Left renal pelvis (tissue), 4 donors: ENCODE results near the gene SIPA1L3. TPM values are rescaled to one million over a fixed set of nuclear protein-coding genes. Genes with fewer than 3 reads are reported as not detected.

Source experiments
- DNase-seq, 4 donors: peaks; one replicate each; pipeline ENCODE4 v3.0.0-alpha.2; 2013; ENCODE audit warnings: low read depth in 4 of 4, low spot score in 3 of 4
- polyA plus RNA-seq, 4 donors: library from polyadenylated mRNA; unstranded; fragments of 120-200 nt; gene quantifications; one replicate each; pipeline ENCODE4 v1.2.1, GENCODE V29; 2013; ENCODE audit not compliant: insufficient read length in 4 of 4

Gene SIPA1L3
- polyA plus RNA-seq, 4 donors, result 12.7 to 24.7 (median 21.9) TPM

GRCh38 chr19:37975071-37975470 is 68.1 kb downstream of the SIPA1L3 start:
- no peak for DNase-seq

- no peak for DNase-seq
Observed at GRCh38 chr19:37975596-37976515, 68.8 kb downstream of the SIPA1L3 start.

- DNase-seq, result no peak
Observed at GRCh38 chr19:37977391-37977790, 70.4 kb downstream of the SIPA1L3 start.

- no peak for DNase-seq
Observed at GRCh38 chr19:37977992-37978391, 71.0 kb downstream of the SIPA1L3 start.

DNA sequence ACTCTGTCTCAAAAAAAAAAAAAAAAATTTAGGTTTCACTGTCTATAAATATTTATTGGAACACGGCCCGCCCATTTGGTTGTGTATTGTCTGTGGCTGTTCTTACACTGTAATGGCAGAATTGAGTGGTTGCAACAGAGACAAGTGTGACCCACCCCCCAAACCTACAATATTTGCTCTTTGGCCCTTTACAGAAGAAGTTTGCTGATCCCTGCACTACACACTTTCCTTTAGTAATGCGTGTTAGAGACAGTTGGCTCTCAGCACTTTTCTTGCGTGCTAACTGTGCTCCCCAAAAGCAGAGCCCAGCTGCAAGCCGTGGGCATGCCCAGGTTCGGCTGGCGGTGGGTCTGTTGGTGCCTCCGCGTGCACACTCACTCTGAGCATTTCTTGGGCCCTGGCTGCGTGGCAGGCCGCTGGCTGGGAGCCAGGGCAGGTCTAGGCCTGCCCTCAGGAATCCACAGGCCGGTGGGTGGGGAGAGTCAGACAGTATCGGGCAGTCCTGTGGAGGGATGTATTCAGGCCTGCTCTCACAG is 72.6 kb downstream of the SIPA1L3 start:
- DNase-seq, result no peak

DNA sequence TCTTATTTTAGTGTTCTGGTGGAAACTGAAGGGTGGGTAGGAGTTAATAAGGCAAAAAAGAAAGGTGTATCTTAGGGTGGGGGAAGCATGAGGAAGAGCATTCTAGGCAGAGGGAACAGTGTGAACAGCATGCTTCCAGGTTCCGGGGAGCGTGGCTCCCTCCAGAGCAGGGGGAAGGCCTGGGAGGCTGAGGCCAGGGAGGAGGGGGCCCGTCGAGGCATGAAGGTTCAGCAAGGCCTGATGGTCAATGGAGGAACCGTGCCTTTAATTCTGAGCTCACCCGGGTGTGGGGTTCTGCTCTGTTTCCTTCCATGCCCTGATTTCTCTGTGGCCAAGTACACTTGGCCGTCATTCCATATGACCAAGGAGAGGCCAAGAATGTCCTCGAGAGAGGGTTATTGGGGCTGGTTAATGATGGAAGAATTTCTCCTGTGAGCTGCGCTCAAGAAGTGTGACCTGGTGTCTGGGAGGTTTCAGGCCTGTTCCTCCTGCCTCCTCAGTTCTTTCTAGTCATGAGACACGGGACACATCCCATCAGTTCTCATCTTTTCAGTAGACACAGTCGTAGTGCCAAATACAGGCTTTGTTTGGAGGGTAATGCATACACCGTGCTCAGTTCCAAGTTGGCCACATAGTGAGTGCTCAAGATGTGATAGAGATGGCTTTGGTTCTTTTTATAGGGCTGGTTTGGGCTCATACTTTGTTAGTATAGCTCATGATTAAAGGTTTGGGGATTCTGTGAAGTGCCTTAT is 73.6 kb downstream of the SIPA1L3 start:
- DNase-seq, result peak in 2 of 4 donors; percentile 39 to 47

GRCh38 chr19:37981785-37982475 is 74.9 kb downstream of the SIPA1L3 start:
- no peak for DNase-seq

DNA sequence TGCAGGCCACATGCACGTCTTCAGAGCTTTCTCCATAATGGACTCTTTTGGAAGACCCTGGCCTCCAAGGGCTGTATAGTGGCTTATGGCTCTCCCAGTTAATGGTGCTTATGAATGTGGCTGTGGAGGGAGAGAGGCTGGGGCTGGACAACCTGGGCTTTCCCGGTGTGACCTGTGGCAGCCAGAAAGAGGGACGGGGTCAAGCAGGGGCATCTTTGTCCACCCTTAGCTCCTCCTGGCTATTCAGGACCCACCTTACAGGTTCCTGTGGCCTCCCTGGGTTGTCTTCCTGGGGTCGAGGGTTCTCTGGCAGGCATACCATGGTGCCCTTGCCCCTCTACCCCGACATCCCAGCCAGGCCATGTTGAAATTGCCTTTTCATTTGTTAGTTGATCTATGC is 75.6 kb downstream of the SIPA1L3 start:
- no peak for DNase-seq

- DNase-seq, result no peak
Observed at GRCh38 chr19:37983153-37983552, 76.1 kb downstream of the SIPA1L3 start.

- no peak for DNase-seq
Observed at GRCh38 chr19:37983916-37984315, 76.9 kb downstream of the SIPA1L3 start.

DNA sequence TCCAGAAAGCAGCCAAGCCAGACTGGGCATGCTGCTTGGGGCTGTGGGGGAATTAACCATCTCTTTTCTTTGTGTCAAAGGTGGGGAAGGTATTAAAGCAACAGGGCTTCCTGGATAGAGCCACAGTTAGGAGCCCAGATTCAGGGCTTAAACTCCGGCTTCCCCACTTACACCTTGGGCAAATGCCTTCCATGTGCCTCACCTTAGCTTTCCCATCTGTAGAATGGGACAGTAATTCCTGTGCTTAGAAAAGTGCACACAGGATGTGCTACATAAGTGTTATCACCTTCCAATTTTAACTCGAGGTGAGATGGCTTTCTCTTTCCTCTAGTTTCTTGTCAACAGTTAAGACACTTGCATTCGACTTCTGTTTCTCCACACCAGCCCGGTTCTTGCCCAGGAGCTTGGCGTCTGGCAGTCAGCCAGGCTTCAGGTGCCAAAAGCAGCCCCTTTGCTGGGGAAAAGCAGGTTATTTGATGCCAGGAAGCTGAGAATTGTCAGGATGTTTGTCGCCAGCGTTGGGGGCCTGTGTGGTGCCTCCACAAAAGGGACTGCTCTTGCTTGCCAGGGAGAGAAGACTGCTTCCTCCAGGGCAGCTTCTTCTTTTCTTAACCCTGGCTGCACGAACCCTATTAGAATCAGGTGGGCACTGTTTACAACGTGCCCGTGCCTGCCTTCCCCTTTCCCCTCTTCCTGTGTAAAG is 79.2 kb downstream of the SIPA1L3 start:
- no peak for DNase-seq

GRCh38 chr19:37987356-37988332 is 80.6 kb downstream of the SIPA1L3 start:
- DNase-seq, result no peak

DNA sequence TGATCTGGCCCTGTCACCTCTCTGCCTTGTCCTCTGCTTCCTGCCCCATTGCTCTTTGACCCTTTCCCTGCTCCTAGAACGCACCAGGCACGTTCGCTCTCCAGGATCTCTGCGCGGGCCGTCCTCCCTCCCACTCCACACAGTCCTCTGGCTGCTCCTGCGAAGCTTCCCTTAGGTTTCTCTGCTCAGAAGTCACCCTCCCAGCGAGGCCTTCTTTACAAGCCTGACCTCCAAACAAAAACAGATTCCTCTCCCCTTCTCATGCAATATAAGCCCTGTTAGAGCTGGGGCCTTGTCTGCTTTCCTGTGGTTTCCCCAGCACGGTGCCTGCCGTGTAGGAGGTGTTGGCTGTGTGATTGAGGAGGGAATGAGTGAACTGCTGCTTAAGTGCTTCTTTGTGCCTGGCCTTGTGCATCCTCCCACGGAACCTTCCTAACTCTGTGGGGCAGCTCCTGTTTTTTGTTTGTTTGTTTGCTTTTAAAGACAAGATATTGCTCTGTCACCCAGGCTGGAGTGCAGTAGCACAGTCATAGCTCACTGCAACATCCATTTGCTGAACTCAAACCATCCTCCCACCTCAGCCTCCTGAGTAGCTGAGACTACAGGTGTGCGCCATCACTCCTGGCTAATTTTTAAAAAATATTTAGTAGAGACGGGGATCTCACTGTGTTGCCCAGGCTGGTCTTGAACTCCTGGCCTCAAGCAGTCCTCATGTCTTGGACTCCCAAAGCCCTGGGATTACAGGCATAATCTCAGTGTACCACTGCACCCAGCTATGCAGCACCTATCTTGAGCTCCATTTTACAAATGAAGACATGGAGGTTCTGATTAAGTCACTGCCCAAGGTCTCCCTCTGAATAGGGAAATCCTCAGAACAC is 82.0 kb downstream of the SIPA1L3 start:
- no peak for DNase-seq

GRCh38 chr19:37989855-37990254 is 82.8 kb downstream of the SIPA1L3 start:
- DNase-seq, result no peak

DNA sequence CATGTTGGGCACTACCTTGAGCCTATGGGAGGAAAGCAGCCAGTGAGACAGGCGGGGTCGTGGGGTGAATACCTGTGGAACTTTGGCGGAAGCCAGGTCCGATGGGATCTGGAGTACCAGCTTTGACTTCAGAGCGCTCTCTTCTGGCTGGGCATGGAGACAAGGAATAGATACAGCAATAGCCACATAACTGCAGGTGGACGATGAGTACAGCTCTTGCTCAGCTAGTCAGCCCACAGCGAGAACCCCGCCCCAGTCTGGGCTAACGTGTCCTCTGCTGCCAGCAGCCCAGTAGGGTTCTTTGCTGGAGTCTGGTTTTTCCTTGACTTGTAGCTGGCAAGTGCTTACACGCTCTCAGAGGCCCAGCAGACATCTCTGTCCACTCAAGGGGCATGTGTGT is 83.4 kb downstream of the SIPA1L3 start:
- no peak for DNase-seq

GRCh38 chr19:37991176-37991835 is 84.3 kb downstream of the SIPA1L3 start:
- DNase-seq, result no peak

DNA sequence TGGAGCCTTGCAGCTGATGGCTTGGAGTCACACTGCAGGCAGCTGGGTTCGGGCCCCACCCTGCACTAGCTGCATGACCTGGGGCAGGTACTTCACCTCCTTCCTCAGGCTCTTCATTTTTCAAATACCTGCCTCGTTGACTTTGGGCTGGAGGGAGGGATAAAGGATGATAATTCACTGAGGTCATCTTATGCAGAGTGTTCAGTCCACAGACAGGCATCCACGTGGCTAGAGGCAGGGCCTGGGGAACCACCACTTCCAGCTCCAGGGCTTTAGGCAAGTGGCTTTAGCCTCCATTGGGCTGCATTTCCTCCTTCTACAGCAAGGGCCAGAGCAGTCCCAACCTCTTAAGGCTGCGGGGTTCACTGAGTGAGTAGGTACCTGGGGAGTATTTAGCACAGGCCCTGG is 84.8 kb downstream of the SIPA1L3 start:
- DNase-seq, result no peak

- DNase-seq, result no peak
Observed at GRCh38 chr19:37992761-37993160, 85.8 kb downstream of the SIPA1L3 start.
